GDM1 (cell line): ENCODE measurements around the gene TBCC.

Experiments used
- DNase-seq: peaks from one replicate; lab custom pipeline; 2025; lab: John Stamatoyannopoulos, UW

Gene TBCC

DNA sequence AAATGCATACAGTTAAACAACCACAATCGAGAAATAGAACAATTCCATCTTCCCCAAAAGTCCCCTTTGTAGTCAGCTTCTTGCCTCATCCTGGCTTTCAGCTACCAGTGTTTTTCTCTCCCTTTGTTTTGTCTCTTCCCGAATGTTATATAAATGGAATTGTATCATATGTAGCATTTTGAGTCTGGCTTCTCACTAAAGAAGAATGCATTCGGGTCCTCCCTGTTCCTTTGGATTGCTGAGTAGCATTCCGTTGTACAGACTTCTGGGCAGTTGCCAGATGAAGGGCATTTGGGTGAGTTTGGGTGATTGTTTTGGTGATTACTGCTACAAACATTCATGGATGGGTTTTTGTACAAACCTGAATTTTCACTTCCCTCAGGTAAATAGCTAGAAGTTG is 51.3 kb downstream of the TBCC start:
- no peak for DNase-seq
